DMS 273 (cell line): Measurements from ENCODE around the gene FERMT1.
"Not testable (repeated sequence)": the region's sequence is repeated elsewhere in the genome, so short reads cannot be mapped to it uniquely, and the experiment has no call there.

Experiments
- DNase-seq: peaks from one replicate; lab custom pipeline; 2025; ENCODE audit not compliant: unreplicated experiment; lab: John Stamatoyannopoulos, UW

The FERMT1 gene

DNA sequence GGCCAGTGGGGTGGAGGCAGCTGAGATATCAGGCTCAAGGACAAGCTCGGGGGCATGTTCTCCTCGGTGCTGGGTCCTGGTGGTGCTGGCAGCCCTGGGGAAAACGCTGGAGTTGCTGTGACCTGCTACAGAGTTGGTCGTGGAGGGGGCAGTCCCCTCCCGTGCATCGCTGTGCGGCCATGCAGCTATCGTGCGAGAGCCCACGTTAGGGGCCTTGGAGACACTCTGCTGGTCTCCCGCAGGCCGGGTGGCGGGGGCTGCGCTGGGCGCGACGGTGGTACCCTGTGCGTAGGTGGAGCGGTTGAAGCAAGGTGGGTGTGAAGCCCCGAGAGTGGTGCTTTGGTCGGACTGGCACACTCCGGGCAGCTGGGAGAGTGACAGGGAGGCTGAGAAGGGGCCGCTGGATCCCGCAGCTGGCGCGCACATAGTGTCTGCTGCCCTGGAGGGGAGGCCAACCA, 81.0 kb downstream of the FERMT1 start:
- DNase-seq, result no peak

DNA sequence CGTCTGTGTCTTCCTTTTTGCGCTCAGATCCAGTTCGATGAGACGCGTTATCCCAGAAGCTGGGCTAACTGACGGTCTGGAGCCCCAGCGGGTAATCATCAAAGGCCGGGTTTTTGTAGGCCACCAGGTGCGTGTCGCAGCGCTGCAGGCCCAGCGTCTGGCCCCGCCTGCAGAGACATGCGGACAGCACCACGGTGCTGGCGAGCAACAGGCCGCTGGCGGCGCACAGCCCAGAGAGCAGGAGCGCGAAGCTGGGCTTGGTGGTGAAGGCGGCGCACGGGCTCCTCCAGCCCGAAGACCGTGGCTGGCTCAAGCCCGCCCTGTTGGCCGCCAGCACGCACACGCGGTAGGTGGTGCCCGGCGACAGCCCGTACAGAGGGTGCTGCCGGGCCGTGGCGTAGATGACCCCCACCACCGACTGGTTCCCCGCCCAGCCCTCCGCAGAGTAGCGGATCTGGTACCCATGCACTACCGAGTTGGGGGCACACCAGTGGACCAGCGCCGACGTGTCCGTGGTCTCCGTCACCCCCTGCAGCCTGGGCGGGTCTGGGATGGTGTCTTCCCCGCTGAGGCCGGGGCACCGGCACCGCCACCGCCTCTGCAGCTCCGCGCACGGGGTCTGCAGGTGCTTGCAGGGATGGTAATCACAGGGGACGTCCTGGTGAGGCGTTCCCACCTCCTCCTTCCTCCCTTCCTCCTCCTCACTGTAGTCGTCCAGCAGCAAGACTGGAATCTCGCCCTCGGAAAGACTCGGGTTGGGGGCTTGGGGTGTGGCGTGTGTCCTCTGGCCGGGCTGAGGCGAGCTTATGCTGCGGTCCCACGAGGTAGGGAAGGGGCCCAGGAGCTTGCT, 81.6 kb downstream of the FERMT1 start:
- DNase-seq, result no peak

- DNase-seq, result no peak
These were observed 82.3 kb downstream of the FERMT1 start for GRCh38 chr20:6040540-6040939.

GRCh38 chr20:6039766-6040165, 83.1 kb downstream of the FERMT1 start:
- DNase-seq, result no peak

DNA sequence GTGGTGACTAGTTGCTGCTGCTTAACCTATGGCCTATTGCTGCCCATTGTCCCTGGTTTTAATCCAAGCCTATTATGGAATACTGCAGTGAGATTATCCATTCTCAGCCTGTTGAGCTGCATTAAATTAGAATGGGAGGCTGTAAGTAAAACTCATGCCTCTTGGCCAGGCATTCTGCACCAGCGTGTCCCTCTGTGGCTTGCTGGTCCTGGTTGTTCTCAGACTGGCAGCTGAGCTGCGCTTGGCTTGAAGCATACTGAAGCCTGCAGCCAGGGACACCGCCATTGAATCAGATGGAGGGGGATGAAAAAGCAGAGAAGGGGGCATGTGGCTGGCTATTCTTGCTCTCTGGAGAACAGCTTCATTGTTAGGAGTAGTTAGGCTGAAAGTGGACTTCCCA, 84.6 kb downstream of the FERMT1 start:
- no peak for DNase-seq

- no peak for DNase-seq
These were observed 85.7 kb downstream of the FERMT1 start for GRCh38 chr20:6037082-6037481.

GRCh38 chr20:6036213-6036612, 86.6 kb downstream of the FERMT1 start:
- no peak for DNase-seq

DNA sequence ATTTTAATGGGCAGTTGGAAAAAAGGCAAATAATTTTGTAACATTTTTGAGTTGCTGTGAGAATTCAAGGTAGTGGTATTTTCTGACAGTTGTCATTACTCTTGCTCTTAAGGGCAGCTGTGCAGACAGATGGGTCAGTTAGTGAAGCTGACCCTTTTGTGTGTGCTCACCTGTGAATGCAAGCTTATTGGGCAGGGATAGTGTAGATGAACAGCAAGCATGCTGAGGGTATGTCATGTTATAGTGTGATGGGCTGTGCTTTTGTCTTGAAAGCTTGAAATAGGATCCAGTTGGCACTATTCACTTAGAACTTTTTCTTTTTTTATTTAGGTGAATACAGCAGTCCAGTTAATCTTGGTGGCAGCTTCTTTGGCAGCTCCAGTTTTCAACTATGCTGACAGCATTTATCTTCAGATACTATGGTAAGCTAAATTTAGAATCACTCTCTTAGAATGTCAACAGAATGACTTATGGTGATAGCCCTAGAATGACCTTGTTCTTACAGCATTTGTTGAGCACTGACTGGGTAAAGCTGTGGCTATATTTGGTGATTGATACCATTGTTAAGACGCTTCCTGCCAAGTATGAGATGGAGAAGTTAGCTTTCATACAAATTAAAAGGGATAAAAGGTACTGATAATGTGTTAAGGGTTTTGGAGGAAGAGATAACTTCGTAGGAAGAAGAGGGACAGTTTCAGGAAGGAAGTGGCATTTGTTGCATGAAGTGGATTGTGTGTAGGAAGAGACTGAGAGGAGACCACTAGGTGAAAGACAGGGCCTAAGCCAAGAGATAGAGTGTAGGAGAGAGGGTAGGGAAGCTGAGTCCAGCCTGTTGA, 88.5 kb downstream of the FERMT1 start:
- no peak for DNase-seq

GRCh38 chr20:6032907-6033306, 89.9 kb downstream of the FERMT1 start:
- not testable (repeated sequence) for DNase-seq

DNA sequence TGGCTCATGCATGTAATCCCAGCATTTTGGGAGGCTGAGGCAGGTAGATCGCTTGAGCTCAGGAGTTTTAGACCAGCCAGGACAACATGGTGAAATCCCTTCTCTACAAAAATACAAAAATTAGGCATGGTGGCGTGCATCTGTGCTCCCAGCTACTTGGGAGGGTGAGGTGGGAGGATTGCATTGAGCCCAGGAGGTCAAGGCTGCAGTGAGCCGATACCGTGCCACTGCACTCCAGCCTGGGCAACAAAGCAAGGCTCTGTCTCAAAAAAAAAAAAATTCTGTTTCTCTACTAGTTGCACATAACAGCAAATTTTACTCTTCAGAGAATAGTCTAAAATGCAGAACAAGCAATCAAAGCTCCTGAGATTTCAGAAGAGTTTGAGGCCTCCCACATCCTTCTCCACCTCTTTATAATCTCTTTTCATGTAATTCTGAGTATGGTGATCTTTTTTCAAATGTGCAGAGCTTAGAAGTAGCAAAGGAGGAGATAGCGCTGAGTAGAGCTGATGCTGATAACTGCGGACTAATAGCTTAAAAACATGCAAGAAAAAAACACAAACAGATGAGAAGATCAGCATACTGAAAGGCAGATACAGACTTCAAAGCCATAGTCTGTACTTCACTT, 92.3 kb downstream of the FERMT1 start:
- DNase-seq, result no peak

DNA sequence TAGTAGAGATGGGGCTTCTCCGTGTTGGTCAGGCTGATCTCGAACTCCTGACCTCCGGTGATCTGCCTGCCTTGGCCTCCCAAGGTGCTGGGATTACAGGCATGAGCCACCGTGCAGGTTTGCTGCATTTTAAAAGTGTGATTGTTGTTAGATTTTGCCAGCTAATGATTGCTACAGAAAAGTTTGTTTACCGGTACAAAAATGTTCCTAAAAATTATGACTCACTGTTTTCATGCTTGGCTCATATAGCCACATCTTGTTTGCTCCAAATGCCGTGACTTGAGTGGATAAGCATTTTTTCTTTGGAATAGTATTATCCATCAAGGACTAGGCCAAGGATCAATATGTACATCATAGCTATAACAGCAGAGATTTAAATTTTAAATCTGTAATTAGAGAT, 93.3 kb downstream of the FERMT1 start:
- no peak for DNase-seq

GRCh38 chr20:6028818-6029217, 94.0 kb downstream of the FERMT1 start:
- DNase-seq, result no peak

- DNase-seq, result no peak
These were observed 96.8 kb downstream of the FERMT1 start for GRCh38 chr20:6026051-6026450.
